Coronary artery (tissue), 2 donors: ENCODE results near the gene RAB23.

Experiments
- DNase-seq: peaks from one replicate; pipeline ENCODE4 v3.0.0-alpha.2; 2017; ENCODE audit warnings: low spot score
- H3K27ac ChIP-seq, 2 donors: fragments of 200-600 bp; sonication (generic); one replicate each; pipeline ENCODE4 v1.5.1; 2016 to 2019
- H3K4me3 ChIP-seq: fragments of 200-600 bp; sonication (generic); 2 replicates; pipeline ENCODE4 v1.5.1; 2016; ENCODE audit warnings: mild to moderate bottlenecking, moderate library complexity
- TF ChIP-seq, protein P1 (sequence below): fragments of 200-600 bp; sonication (generic); IDR thresholded peaks from one replicate; pipeline ENCODE4 v1.5.1; 2019; ENCODE audit warnings: antibody characterized with exemption

The RAB23 gene

DNA sequence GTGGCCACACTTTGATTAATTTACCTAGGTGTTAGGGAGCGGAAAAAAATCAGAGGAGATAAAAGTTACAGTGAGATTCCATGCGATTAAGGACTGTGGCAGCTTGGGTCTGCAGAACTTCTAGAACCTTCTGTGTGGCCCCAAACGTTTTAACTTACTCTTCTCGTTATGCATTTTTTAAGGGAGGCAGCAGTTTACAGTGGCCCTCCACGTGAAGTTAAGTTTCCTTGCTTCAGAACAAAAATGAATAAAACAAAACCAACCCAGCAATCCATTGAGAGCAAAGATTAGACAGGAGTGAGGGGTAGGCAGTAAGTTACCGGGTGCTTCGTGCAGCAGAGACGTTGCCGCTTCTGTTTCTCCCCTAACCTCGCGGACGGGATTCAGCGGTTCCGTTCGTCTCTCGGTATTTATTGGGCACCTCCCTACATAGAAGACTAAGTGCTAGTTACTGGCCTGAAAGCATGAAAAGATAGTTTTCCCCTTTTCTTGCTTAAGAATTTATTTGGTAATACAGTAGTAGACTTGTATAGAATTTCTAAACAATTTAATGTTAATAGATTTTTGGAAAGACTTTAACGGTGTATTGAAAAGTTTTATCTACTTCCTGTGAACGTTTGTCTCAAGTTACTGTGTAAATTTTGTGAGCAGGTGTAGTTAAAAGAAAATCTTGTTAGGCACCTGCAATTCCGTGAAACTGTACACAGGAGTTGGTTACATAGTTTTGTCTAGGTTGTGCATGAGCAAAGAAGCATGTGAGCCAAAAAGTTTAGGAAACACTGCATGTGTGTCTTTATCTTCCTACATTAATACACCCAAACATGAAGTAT is 48.8 kb downstream of the RAB23 start:
- H3K27ac ChIP-seq: peak overlapping the region; percentile 92 to 96
- no peak for DNase-seq
- H3K4me3 ChIP-seq: peak overlapping the region; percentile 76
- TF ChIP-seq, protein P1, sequence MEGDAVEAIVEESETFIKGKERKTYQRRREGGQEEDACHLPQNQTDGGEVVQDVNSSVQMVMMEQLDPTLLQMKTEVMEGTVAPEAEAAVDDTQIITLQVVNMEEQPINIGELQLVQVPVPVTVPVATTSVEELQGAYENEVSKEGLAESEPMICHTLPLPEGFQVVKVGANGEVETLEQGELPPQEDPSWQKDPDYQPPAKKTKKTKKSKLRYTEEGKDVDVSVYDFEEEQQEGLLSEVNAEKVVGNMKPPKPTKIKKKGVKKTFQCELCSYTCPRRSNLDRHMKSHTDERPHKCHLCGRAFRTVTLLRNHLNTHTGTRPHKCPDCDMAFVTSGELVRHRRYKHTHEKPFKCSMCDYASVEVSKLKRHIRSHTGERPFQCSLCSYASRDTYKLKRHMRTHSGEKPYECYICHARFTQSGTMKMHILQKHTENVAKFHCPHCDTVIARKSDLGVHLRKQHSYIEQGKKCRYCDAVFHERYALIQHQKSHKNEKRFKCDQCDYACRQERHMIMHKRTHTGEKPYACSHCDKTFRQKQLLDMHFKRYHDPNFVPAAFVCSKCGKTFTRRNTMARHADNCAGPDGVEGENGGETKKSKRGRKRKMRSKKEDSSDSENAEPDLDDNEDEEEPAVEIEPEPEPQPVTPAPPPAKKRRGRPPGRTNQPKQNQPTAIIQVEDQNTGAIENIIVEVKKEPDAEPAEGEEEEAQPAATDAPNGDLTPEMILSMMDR: no peak

DNA sequence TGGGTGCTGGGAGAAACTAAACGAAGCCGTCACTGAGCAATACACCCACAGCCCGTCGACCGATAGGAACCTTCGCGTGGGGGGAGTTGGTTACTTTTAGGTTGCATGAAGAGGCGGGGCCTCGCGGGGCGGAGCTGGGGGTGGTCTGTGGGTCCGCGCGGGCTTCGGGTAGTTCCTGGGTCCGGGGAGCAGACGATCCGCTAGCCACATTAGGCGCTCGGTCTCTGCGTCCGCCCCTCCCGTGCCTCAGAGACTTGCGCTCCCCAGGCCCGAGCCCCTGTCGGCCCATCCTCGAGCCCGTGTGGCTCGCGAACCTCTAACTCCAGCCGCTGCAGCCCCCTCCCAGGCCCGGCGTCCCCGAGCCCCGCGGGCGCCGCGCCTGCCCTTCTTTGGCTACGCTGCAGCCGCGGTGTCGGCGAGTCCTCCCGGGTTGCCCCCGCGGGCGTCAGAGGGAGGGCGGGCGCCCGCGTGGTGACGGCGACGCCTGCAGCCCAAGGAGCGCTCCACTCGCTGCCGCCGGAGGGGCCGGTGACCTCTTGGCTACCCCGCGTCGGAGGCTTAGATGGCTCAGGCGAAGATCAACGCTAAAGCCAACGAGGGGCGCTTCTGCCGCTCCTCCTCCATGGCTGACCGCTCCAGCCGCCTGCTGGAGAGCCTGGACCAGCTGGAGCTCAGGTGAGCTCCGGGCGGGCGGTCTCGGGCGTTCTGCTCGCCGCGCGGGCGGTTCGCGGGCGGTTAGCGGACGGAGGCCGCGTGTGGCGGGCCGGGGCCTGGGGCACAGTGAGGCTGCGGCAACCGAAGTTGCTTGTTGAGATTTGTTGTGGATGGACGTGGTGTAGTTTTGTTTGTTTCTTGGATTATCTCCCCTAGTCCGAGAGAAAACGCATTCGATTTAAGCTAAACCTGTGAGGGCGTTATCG is 49.7 kb downstream of the RAB23 start, which contains the start of gene BAG2:
Gene BAG2, plus strand, starts transcription at position 191 of the 920 bp plus-strand sequence. Its CDS starts 372 bp downstream, at position 563.
- TF ChIP-seq, protein P1: peak; percentile 23
- Histone ChIP-seq H3K27ac (peak within 1 kb of the TSS; percentile 92 to 96), H3K4me3 (peak within 1 kb of the TSS; percentile 76)
- DNase-seq: peak; percentile 94

DNA sequence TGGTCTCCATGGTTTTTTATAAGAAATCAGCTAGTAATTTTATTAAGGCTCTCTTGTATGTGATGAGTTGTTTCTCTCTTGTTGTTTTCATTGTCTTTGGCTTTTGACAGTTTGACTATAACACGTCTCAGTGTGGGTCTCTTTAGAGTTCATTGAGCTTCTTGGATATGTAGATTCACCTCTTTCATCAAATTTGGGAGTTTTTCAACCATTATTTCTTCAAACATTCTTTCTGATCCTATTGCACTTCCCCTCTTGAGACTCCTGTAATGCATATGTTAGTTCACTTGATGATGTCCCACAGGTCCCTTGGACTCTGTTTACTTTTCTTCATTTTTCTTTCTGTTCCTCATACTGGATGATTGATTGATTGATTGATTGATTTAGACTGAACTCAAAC is 57.0 kb downstream of the RAB23 start:
- H3K4me3 ChIP-seq: no peak overlapping the region
- TF ChIP-seq, protein P1: no peak
- H3K27ac ChIP-seq: no peak overlapping the region
- DNase-seq: no peak

DNA sequence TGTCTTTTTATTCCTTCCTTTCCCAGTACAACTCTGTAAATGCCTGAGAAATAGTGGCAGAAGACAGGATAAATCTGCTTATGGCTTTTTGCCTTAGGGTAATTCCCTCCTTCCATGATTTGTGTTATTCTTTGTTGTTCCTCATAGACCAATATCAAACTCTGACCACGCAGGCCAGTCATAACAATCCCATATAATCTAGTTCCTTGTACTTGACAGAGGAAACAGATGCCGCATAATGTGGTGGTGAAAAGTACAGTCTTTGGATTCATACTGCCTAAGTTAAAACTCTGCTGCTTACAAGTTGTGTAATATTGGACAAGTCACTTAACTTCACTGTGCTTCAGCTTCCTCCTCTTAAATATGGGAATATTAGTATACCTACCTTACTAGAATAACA is 58.2 kb downstream of the RAB23 start:
- no peak overlapping the region for H3K27ac ChIP-seq
- DNase-seq: no peak
- TF ChIP-seq, protein P1: no peak
- H3K4me3 ChIP-seq: no peak overlapping the region

DNA sequence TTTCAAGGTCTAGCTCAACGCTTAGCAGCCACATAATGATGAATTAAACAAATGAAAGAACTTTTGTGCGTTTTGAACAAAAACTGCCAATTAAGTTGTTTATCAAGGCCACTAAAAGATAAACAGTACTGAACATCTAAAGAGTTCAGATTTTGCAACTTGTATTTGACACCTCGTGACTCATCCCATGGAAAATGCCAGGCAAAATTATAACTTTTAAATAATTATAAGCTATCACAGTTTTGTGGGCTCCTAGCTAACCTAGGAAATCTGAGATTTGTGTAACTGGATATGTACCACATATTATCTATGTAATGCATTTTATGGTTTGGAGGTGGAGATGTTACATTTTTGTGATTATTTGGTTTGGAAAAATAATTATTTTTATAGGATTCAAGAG is 59.6 kb downstream of the RAB23 start:
- no peak for DNase-seq
- TF ChIP-seq, protein P1: no peak
- Histone ChIP-seq H3K4me3 (no peak overlapping the region), H3K27ac (no peak overlapping the region)

DNA sequence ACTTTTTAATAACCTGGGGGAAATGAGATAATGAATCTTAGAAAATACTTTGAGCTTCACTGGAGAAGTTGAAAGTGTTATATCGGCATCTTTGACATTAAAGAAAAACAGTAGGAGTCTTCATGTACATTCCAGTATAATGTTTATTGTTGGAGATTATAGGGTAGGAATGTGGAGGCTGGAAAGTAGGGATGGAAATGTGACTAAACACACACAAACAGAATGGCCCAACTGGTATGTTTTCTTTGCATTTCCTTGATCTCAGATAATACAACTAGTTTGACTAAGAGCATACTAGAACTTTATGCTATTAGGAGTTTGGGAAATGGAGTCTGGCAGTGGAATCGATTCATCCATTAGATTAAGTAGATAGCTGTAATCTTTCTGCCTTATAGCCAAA is 60.1 kb downstream of the RAB23 start:
- TF ChIP-seq, protein P1: no peak
- H3K27ac ChIP-seq: no peak overlapping the region
- H3K4me3 ChIP-seq: no peak overlapping the region
- no peak for DNase-seq
